ENCODE results near the gene CDHR2. TPM values are rescaled to one million over a fixed set of nuclear protein-coding genes. Genes with fewer than 3 reads are reported as not detected.
A peak's percentile ranks its signal among the peaks of the same experiment; 100 is the strongest.

The CDHR2 gene
- total RNA-seq, 1 experiment from 2014 or later = 1.2 TPM

DNA sequence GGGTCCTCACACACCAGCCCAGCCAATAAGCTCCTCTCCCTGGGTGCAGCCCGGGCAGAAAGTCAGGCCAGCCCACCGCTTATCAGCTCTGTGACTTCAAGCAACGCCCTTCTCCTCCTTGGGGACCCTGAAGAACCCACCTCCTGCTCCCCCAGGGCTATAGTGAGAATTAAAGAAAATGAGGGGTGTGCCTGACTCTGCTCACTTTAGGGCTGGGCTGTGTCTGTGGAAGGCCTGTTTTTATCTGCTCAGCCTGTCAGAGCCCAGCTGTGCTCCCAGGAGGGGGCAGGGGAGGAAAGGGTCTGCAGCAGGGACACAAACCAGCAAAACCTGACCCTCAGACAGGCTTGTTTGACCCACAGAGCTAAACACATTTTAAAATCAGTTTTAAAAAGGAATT is 56.9 kb downstream of the CDHR2 start:
- in situ Hi-C loops (cut with HindIII; ENCODE audit: low pct_unique_long_range_greater_than_20kb, low sequenced_read_pairs) = no loop called here

DNA sequence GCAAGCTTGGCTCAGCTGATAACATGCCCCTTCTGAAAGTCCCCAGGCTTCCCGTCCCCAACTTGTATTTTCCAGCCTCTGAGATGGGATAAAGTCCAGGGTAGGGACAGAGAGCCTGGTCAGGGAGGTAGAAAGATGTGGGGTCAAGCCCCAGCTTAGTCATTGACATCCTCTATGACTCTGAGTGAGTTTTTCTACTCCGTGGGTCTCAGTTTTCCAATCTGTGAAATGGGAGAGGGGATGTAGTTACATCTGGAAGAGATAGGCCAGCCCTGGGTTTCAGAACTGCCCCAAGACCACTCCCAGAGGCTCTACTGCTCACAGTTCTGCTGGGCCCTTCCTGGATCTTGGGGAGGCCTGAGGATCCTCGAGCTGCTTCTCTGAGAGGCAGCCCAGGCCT is 57.7 kb downstream of the CDHR2 start:
- DNase-seq (ENCODE audit: low read depth) = no peak

More for the DNA sequence above, 56.9 kb downstream of the CDHR2 start:
- no peak for DNase-seq (ENCODE audit: low read depth)

DNA sequence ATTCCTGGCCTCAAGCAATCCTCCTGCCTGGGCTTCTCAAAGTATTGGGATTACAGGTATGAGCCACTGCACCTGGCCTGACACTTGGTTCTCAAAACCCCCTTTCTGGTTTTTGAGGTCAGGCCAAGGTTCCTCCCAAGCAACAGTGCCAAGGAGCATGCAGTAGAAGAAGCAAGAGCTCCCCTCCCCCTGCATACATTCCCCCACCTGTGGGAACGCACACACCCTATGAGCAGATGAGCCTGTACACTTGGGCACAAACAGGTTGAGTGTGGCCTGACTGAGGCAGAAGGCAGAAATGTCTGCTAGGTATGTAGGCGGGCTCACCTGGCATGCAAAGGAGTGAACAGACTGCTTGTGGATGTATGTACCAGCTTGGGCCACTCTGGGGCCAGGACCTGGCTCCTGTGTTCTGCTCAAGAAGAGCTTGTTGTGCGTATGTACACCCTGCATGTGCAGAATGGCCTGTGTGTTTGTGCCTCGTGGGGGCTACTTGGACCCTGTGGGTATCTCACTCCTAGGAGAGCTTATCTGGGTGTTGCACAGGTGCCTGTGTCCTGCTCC is 59.1 kb downstream of the CDHR2 start:
- in situ Hi-C loops (cut with HindIII; ENCODE audit: low pct_unique_long_range_greater_than_20kb, low sequenced_read_pairs) = no loop called here
- no peak for DNase-seq (ENCODE audit: low read depth)

More for the DNA sequence above, 57.7 kb downstream of the CDHR2 start:
- in situ Hi-C loops (cut with HindIII; ENCODE audit: low pct_unique_long_range_greater_than_20kb, low sequenced_read_pairs) = no loop called here

DNA sequence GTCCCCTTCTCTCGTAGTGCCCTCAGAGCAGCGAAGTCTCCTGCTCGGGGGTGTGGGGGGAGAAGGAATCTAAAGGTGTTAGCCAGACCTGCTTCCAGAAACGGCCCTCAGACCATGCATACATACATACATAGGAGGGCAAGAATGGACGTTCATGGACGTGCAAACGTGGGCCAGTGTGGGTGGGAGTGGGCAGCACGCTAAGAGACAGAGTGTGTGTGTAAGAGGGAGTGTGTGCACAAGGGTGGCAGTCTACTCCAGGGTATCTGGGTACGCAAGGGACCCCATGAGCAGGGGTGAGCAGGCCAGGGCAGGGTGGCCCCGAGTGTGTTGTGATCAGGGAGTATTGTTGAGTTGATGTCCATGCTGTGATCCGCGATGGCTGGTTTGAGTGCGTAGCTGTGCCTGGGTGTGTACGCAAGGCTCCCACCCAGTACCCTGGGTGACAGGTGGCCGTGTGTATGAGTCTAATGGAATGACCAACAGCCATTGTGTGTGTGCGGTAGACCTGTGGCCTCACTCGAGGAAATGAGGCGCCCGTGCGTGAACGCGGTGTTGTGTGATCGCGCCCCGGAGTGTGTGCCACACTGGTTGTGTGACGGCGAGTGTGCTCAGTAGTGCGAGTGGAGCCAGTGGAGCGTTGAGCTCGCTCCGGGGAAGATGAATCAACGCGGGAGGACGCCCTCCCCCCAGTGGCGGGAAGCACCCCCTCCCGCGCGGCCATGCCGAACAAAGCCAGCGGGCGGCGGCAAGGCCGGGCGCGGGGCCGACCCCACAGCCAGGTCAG is 60.0 kb downstream of the CDHR2 start:
- DNase-seq (ENCODE audit: low read depth) = peak; percentile 66
- in situ Hi-C loops (cut with HindIII; ENCODE audit: low pct_unique_long_range_greater_than_20kb, low sequenced_read_pairs) = no loop called here

DNA sequence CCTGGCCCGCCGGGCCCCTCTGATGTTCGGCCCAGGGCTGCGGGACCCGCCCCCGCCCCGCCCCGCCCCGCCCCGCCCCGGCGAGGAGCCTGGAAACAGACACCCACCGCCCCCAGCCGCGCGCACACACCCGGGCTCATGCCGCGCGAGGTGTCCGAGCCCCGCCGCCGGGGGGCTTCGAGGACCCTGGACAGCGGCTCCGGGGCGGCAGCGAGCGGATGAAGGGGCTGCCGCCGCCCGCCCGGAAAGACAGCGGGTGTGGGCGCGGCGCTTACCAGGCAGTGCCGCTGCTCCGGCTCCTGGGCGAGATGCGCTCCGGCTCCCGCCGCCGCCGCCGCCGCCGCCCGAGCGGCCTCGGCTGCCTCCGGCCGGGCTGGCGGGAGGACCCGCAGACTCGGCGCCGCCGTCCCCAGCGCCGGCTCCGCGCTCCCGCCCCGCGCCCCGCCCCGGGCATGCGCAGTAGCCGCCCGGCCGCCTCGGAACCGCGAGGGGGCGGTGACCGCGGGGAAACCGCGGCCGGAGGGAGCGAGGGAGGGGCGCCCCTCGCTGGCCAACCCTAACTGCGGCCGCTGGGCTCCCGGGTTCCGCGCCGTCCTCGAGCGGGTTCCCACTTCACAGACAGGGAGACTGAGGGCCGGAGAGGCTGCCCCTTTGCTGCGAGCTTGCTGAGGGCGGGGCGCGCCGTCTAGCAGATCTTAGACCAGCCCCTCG is 60.7 kb downstream of the CDHR2 start, which contains the start of gene GPRIN1:
TSS of gene GPRIN1 (minus strand) at position 433 of the 711 bp plus-strand sequence. CDS start 10,322 bp downstream, outside the sequence.
- in situ Hi-C loops (cut with HindIII; ENCODE audit: low pct_unique_long_range_greater_than_20kb, low sequenced_read_pairs) = no loop called here
- peak; percentile 76 for DNase-seq (ENCODE audit: low read depth)

DNA sequence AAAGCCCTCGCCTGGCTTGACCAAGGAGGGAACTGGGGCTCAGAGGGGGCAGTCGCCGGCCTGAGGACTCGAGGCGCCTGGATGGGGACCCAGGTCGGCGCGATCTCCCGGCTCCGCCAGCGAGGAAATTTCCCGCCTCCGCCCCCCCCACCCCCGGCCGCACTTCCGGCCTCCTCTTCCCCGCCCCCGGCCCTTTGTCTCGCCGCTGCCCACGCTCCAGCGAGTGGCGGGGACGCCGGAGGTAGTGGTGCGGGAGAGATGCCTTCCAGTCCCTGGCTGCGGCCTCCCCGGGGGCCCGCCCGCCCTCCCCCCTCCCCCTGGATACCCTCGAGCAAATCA is 61.3 kb downstream of the CDHR2 start:
- in situ Hi-C loops (cut with HindIII; ENCODE audit: low pct_unique_long_range_greater_than_20kb, low sequenced_read_pairs) = no loop called here

DNA sequence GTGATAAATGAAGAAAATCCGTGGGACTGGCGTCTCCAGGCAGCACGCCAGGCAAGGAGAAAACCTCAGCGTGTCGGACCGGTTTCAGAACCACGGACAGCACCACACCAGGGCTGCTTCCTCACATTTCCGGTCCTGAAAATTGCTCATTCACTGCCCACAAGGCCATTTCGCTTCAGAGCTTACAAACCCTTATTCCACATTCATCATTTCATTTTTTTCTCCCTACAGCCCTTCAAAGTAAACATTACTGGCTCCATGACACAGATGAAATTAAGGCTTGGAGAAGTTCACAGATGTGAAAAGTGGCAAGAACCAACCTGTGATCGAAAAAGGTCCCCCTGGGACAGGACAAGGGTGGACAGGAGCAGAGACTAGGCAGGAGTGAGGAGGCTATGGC is 62.3 kb downstream of the CDHR2 start:
- DNase-seq (ENCODE audit: low read depth) = peak; percentile 54
- in situ Hi-C loops (cut with HindIII; ENCODE audit: low pct_unique_long_range_greater_than_20kb, low sequenced_read_pairs) = no loop called here

More for the DNA sequence above, 61.3 kb downstream of the CDHR2 start:
- no peak for DNase-seq (ENCODE audit: low read depth)

DNA sequence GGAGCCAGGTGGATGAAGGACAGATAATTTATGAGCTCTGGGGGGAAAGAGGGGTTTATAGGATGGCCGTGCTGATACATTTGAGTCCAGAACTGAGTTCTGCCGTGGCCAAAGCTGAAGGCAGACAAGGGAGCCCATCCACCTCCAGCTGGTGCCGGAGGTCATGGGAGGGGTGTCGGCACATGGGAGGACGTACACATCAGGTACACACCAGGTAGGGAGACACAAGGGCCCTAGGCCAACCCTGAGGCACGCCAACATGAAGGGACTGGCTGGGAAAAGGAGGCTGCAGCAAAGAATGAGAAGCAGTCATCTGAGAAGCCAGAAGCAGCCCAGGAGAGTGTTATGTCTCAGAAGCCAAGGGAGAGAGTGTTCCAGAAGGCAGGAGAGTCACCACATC is 62.9 kb downstream of the CDHR2 start:
- in situ Hi-C loops (cut with HindIII; ENCODE audit: low pct_unique_long_range_greater_than_20kb, low sequenced_read_pairs) = no loop called here
- no peak for DNase-seq (ENCODE audit: low read depth)

DNA sequence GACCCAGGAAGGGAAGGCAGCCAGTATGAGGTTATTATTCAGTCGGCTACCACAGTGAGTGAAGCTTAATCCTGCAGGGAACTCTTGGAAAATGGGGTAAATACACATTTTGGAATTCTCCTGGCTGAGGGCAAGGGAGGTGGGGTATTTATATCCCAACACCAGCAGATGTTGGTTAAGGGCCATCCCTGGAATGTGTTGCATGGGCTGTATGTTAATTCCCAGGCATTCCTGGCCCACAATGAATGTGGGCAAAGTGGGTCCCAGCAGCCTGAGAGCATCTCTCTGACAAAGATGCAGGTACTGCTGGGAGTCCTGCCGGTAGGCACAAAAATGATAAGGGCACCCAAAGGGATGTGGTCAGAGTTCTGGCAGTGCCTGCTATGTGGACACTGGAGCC is 63.7 kb downstream of the CDHR2 start:
- DNase-seq (ENCODE audit: low read depth) = no peak
- in situ Hi-C loops (cut with HindIII; ENCODE audit: low pct_unique_long_range_greater_than_20kb, low sequenced_read_pairs) = no loop called here

DNA sequence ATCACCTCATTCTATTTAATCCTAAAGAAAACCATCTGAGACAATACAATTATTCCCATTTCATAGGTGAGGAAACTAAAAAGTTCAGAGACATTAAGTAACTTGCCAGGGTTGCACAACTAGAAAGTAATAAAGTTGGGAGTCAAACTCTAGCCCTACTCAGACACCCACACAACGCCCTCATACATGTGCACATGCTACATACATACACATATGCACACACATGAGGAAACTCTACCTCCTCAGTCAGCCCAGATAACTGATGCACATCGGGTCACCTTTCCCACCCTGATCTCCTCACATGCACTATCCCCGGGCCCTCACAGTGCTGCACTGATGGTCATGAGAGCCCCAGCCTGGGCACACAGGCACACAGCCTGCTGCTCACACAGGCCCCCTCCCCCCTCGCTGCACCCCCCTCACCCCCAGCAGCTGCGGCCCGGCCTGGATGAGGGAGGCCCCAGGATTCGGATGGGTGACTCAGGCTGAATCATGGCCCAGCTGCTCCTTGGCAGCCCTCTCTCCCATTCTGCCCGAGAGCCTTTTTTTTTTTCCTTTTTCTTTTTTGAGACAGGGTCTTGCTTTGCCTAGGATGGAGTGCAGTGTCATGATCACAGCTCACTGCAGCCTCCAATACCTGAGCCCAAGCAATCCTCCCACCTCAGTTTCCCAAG is 65.8 kb downstream of the CDHR2 start:
- in situ Hi-C loops (cut with HindIII; ENCODE audit: low pct_unique_long_range_greater_than_20kb, low sequenced_read_pairs) = no loop called here

DNA sequence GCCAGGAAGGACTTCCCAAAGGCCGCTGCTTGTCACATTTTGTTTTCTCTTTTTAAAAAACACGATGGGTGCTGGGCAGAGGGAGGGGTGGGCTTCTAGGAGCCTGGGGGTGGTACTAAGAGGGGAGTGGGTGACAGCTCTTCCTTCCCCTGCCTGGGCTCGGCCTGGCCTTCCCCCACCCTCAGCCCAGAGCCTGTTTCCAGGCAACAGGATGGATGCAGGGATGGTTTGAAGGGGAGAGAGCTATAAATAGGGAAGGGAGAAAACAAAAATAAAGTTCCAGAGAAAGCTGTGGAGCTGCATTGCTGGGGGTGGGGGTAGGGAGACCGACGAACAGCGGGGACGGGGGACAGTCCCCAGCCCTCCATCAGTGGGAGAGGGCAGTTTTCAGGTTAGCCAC is 67.4 kb downstream of the CDHR2 start:
- in situ Hi-C loops (cut with HindIII; ENCODE audit: low pct_unique_long_range_greater_than_20kb, low sequenced_read_pairs) = no loop called here
- DNase-seq (ENCODE audit: low read depth) = no peak

More for the DNA sequence above, 65.8 kb downstream of the CDHR2 start:
- DNase-seq (ENCODE audit: low read depth) = no peak

DNA sequence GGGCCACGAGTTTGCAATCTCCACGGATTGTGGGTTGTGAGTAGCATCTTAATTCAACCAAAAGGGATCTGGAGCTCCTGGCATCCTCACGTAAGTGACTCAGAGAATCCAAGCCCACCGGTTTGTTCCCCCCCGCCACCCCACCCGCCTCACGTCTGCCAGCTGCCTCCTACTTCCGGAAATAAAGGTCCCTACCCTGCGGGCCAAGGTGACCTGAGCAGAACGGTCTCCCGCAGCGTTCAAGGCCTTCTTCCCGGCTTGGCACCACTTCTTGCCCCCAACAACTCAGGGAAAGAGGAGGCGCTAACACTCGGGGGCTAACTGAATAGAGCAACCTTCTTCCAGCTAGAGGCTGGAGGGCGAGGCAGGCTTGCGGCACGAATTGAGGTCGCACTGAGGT is 69.6 kb downstream of the CDHR2 start:
- in situ Hi-C loops (cut with HindIII; ENCODE audit: low pct_unique_long_range_greater_than_20kb, low sequenced_read_pairs) = no loop called here
- no peak for DNase-seq (ENCODE audit: low read depth)

DNA sequence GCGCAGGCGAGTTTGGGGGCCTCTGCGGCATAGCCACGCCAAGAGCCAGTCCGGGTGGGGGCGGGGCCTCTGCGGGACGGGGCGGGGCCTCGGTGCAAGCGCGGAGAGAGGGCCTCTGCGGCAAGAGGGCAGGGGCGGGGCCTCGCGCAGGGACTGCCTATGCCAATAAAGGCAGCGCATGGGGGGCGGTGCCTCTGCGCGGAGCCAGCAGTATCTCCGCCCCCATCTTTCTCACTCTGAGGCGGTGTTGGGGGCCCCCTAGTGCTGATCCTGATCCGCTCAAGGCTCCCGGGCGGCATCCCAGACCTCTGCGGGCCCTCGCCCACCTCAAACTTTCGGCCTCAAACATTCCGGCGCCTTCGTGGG is 70.0 kb downstream of the CDHR2 start:
- DNase-seq (ENCODE audit: low read depth) = peak; percentile 82
- in situ Hi-C loops (cut with HindIII; ENCODE audit: low pct_unique_long_range_greater_than_20kb, low sequenced_read_pairs) = no loop called here

DNA sequence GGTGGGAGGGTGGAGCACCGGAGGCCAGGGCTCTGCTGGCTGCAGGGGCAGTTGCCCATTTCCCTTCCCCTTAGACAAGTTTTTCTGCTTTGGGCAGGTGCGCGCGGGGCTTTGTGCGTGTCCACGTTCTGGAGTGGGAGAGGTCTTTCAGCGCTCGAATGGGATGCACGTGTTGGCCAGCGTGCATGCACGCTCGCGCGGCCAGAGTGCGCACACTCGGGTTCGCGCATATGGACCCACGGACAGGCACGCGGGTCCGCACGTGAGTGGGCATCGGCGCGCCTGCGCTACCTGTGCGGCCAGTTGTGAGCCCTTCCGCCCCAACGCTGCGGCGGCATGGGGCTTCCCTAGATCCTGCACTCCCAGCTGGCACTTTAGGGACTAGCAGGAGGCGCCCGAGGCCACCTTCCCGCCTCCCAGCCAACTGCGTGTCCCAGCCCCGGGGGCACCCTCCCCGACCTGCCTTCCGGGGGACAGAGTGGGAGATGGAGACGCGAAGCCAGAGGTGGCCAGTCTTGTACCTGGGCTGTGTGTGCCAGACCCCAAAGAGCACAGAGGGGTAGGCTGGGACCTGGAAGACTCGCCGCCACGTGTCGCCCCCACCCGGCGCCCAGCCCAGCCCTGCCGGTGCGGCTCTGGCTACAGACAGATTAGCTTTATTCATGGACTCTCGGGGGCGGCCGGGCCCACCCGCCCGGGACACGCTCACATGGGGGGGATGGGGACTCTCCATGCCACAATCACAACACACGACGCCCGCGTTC is 70.6 kb downstream of the CDHR2 start:
- DNase-seq (ENCODE audit: low read depth) = no peak
- in situ Hi-C loops (cut with HindIII; ENCODE audit: low pct_unique_long_range_greater_than_20kb, low sequenced_read_pairs) = no loop called here

DNA sequence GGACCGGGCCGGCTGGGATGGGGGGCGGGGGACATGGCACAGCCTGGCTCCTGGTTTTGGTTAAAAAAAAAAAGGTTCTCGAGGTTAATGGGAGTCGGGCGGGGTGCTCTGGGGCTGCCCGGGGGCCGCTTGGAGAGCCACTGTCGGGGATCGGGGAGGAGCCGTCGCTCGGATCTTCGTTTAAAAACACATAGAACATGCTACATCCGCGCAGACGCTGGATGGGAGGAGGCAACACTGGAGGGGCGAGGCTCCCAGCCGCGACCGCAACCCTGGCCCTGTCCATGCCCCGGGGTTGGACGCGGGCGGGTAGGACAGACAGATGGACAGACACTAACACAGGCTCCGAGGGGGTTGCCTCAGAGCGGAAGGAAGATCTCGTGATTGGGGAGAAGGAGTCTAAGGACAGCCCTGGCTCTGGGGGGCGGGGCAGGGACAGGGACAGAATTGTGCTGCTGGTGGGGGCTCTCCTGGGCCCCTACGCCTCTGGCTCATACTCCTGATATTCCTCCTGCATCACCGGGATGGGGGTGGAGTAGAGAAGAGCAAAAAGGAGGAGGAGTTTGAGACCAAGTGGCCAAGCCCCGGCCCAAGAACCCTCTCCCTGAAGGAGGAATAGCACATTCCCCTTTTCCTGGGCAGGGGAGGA is 71.3 kb downstream of the CDHR2 start:
- DNase-seq (ENCODE audit: low read depth) = no peak
- in situ Hi-C loops (cut with HindIII; ENCODE audit: low pct_unique_long_range_greater_than_20kb, low sequenced_read_pairs) = no loop called here

DNA sequence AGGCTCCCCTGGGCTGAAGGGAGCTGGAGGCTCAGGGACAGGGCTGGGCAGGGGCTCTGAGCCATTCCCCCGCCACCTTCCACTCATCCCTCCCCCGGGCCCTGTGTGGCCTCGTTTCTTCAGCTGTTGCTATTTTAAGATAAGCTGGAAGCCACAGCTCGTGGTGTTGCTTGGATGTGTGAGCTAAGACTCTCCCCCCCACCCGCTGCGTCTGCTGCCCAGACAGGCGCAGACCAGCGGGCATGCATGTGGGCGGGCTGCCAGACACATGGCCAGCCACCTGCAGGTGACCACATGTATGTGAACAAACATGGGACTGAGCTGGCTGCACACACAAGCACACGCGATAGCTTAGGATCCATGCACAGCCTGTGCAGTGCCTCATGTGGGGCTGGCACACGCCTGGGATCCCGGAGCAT is 72.5 kb downstream of the CDHR2 start:
- no peak for DNase-seq (ENCODE audit: low read depth)
- in situ Hi-C loops (cut with HindIII; ENCODE audit: low pct_unique_long_range_greater_than_20kb, low sequenced_read_pairs) = no loop called here

DNA sequence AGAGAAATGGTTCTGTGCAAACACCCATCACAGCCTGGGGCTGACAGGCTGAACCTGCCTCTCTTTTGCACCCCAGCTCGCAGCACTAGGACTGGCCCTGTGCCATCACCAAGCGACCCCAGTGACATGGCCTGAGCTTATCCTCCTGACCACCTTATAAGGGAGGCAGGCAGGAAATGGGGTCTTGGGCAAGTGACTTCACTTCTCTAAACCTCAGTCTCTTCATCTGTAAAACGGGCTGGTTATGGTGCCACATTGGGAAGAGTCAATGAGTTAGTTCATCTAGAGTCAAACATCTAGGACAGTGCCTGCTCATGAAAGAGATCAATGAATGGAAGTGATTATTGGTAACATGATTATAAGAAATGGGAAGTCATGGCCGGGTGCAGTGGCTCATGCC is 75.0 kb downstream of the CDHR2 start:
- in situ Hi-C loops (cut with HindIII; ENCODE audit: low pct_unique_long_range_greater_than_20kb, low sequenced_read_pairs) = no loop called here
- DNase-seq (ENCODE audit: low read depth) = no peak

DNA sequence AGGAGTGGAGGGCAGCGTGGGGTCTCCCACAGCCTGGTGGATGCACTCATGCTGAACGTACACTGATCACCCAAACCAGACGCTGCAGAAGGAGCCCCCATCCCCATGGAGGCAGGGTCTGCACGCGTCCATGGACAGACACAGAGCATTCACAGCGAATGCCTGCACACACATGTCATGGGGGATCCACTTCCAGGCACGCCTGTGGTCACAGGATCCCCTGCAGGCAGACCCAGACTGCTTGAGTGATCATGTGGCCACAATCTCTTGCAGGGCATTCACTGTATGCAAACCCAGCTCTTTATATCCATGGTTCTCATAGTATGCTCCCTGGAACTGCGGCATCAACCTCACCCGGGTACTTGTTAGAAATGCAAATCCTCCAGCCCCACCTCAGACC is 75.8 kb downstream of the CDHR2 start:
- DNase-seq (ENCODE audit: low read depth) = no peak
- in situ Hi-C loops (cut with HindIII; ENCODE audit: low pct_unique_long_range_greater_than_20kb, low sequenced_read_pairs) = no loop called here

All from Caki2 (cell line).